ENCODE measurements around the gene TMEM107.

TMEM107 gene

DNA sequence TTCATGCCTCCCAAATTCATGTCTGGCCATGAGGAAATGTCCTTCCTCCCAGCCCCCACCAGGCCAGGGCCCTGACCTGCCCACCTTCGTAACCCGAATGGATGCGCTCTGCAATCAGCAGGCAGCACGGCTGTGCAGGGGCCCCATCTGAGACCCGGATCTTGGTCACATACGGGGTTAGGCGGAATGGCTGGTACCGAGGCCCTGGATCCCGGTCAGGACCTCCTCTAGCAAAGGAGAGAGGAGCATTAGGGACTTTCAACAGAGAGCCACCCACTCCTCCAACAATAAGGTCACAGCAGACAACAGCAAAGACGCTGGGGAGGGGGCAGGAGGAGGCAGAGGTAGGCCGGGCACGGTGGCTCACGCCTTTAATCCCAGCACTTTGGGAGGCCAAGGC lies 27.6 kb downstream of the TMEM107 start:
- no peak for DNase-seq

DNA sequence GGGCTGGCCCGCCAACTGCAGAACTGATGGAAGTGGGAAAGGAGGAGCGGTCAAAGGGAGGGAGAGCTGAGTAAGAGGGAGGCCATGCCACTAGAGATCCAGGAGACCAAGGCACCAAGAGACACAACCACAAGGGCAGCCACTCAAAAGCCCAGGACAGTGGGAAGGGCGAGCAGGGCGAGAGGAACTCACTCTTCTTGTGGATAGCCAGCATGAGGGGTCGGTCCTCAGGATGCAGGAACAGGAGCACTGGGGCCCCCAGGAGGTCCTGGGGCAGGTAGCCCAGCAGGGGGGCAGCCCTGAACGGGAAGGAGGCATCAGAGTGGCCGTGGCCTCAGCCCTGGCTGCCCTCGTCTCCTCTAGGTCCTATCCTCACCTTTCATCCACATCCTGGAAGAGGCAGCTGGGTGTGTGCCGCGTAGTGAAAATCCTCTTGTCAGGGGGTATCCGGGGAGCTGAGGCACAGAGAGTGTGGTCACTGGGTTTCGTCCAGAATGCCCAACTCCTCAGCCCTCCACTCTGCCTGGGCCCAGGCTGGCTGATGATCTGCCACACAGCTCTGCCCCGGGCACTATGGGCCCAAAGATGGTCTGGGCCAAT lies 28.3 kb downstream of the TMEM107 start:
- DNase-seq: no peak

DNA sequence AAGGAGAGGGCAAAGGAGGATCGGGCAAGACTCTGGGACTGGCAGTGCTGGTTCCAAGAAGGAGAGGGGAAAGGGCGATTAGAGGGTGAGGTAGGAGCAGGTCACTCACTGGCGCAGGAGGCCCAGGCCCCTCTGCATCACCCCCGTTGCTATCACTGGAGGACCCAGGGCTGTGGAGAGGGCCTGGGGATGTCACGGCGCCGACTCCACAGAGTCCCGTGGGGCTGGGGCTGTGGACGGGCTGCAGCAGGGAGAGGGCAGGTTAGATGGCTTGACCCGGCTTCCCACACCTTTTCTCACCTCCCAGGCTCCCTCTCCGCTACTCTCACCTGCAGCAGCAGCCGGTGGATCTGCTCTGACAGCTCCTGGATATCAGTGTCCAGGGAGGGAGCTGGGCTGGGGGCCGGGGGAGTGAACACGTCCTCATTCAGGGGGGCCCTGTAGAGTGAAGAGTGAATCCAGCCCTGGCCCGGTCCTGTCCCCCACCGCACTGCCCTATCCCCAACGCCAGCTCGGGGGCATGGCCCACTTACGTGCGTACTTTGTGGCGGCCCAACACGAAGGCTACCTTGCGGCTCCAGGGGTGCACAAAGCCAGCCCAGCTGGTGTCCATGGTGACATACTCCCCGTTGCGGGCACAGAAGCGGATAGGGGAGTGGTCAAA lies 28.9 kb downstream of the TMEM107 start:
- DNase-seq: no peak

DNA sequence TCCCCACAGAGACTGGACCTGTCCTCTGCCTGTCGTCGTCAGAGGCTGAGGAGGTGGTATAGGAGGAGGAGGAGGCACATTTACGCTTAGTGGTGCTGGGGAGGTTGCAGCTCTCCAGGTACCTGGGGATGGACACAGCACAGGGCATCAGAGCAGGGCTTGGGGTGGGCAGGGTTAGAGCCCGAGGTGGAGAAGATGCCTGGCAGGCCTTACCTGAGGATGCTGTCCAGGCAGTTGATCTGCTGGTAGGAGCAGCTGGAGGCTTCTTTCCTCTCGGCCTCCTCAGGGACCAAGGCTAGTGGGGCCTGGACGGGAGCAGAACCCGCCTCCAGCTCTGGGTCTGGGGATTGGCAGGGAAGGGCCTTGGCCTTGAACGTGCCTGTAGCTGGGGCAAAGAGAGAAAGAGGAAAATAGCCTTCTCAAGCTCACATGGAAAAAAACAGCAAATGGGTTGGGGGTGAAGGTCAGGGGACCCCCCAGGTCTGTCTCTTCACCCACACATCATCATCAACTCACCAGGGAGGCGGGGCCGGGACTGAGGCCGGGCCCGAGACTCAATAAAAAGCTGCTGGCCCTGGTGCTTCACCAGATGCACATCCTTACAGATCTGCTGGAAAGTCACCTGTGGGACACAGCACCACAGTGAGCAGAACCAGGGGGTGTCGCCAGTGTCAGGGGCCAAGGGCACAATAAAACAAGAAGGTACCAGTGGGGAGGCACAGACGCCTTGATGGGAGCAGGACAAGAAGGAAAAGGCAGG lies 29.6 kb downstream of the TMEM107 start:
- no peak for DNase-seq

DNA sequence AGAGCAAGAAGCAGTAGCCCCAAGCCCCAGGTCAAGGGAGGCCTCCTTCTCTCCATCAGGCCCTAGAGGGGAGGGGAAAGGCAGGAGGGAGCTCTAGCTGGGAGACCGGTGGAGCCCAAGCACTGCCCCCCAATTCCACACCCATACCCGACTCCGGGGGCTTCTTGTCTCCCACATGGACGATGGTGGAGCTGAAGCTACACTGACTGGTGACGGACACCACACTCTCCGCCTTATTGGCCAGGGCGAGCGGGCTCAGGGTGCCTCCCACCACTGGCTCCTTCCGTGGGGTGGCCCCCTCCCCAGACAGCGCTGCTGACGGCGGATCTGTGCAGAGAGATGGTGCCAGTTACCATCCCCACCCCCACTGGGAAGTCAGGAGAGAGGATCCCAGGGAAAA lies 30.4 kb downstream of the TMEM107 start:
- no peak for DNase-seq

DNA sequence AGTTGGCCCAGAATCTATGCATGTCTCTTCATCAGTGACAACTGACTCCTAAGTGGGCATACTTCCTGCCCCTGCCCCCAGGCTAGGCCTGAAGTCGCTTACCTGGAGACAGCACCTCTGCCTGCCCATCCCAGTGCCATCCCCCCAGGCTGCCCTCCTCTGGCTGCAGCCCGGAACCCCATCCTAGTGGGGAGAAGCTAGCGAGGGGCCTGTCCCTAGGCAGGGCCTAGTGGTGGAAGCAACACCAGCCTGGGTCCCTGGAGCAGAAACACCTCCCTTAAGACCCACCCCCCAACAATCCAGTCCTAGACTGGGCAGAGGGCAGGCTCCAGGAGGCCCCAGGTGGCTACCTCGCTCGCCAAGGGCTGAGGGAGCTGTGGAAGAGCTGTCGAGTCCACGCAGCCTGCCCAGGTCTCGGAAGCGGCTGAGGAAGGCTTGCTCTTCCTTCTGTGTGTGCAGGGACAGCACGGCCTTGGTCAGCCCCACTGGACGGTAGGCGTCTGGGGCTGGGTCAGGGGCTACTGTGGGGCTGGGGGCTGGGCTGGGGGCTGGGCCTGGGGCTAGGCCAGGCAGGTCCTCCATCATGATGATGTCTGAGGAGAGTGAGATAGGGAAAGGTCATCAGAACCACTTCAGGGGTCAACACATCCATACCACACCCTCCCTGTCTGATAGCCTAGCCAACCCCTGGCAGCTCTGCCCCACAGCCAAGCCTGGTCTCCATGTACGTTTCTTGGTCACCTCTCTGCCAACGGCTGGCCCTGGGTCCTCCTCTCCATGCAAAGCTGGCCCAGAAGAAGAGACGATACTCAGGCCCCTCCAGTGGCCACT lies 31.6 kb downstream of the TMEM107 start:
- no peak for DNase-seq

DNA sequence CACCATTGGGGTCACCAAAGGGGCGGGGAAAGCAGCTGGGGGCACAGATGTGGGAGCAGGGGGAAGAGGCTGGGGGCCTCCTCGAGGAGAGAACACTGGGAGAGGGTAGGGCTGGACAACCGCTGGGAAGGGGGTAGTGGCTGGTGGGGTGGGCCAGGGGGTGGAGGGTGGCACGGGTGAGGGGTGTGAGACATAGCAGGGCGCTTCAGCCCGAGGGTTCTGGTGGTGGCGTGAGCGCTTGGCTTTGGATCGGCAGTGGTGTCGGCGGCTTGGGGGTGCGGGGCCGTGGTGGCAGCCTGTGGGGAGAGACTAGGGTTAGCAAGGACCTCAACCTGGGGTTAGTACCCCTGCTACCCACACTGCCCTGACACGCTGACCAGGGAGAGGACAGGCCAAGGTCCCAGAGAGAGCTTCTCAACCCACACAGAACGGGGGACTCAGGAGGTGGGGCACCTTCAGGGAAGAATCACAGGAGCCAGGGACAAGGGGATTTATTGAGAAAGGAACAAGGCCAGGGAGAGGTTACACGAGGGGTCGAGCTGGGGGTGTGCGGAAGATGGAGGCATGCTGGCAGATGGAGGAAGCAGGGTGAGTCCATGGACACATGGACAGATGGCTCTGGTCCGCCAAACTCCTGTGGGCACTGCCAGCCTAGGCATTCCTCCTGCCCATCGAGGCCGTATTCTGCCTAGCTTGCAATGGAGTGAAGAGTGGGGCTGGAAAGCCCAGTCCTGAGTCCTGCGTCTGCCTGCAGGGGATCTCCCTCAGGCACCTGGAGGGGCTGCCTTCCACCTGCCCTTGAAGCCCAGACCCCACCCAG lies 32.4 kb downstream of the TMEM107 start:
- no peak for DNase-seq

DNA sequence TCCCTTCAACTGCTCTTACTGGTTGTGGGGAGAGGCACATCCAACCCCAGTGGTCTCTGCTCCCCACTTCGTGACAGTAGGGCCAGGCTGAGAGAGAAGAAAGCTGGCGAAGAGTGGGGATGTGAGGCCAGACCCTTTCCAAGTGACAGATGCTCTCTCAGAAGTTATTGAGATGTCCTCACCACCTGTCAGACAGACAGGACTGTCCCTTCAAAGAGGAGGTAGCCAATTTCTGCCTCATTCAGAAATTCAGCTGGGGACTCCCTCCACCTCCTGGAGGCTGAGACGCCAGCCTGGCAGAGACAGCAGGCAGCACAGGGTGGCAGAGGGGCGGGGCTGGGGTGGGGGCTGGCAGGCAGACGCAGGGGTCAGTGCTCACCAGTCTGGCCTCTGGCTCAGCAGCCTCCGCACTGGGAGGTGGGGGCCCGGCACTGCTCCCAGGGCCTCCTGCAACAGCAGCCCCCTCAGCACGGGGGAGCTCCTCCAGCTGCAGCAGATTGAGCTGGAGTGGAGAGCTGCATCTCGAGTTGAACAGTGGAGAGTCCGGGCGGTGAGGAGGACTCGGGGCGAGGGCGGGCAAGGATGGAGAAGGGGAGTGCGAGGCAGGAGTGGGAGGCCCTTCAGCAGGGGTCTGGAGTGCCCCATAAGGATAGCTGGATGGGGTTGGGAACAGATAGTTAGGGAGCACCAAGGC lies 33.1 kb downstream of the TMEM107 start:
- DNase-seq: no peak

DNA sequence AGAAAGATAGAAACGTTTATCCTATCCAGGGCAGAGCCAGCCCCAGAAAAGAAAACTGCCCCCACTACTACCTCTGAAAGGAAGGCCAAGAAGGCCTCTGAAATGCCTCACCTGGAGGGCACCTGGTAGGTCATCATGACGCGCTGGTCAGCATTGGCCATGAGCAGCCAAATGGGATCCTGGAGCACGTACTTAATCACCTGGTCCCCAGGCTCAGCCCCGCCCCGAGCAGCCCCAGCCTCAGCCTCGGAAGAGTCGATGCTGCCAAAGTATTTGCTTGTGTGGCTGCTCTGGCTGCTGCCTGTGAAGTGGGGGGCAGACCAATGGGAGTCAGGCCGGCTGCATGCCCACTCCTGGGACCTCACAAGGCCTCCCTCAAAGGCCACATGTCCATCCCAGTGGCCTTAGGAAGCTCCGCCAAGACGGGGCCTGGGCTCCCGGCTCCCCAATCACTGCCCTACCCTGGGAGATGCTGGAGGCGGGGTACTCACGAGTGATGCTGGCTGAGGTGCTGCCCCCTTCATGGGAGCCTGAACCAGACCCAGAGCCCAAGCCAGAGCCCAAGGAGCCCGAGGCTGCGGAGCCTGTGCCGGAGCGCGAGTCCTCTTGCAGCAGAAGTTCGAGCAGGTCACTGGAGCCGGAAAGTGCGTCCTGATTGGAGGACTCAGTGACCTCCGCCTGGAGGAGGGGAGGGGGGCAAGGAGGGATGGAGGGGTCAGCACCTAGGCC lies 33.9 kb downstream of the TMEM107 start:
- no peak for DNase-seq

DNA sequence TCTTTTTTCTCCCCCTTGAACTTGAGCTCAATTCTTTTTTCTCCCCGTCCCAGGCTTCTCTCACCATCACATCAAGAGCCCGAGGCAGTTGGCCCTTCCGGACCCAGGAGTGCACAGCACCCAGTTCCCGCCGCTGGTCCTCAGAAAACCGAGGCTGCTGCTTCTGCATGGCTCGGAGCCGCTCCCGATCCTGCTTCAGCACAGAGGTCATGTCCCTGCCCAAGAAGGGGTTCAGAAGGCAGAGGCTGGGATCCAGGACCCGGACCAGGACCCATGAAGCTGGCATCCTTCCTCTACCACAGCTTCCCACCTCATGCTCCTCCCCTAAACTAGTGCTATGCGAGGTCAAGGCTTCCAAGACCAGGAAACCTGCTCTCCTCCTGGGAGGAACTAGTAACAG lies 34.4 kb downstream of the TMEM107 start:
- no peak for DNase-seq

DNA sequence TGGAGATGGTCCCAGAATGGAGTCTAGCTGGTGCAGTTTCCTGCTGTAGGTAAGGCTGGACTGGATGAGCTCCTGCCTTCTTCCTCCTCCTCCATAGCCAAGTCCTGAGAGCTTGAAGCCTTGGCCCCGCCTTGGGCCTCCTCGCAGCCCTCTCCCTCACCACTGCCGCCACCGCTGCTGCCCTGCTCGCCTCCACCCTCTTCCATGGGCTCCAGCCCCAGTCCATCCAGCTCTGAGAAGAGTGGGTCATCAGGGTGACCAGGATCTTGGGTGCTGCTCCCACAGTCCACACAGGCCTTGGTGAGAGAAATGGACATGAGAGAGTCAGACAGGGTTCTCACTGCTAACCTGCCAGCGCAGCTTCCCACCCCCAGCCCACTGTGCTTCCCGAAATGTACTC lies 35.1 kb downstream of the TMEM107 start:
- DNase-seq: no peak

DNA sequence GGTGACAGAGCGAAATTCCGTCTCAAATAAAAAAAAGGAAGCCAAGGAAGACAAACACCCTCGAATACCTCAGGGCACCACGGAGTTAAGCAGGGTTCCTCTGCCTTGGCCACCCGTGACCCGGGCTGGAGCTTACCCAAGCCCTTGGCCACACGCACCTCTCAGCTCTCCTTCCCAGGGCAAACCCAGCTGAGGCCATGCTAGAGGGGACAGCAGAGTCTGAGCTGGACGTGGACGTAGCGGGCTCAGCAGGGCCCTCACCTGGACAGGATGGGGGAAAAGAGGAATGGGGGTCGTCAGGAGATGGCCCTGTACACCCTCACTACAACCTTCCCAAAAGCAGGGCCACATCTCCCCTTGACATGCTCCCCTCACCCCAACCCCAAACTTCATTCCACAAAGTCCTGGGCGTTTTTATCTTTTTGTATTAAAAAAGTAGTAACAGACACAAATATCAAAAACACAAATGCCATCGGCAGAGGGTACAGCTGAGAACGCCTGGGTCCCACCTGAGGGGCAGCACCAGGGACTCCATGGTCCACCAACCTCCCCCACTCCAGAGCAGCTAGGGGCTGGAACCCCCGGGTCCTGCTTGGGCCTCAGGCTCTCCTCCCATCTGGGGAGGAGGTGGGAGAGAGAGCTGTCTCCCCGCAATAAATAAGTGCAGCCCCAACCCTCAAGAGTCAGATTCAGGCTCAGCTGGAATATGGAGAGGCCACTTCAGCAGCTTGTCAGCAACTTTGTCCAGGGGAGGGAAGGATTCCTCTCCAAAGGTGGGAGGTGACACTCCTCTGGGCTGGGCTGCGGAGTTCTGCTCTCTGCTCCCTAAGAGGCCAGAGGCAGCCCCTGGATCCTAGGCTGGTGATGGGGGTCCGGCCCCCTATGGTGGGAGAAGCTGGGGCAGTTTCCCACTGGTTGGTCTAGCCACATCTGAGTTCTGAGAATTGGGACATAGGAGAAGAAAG lies 35.8 kb downstream of the TMEM107 start:
- no peak for DNase-seq

DNA sequence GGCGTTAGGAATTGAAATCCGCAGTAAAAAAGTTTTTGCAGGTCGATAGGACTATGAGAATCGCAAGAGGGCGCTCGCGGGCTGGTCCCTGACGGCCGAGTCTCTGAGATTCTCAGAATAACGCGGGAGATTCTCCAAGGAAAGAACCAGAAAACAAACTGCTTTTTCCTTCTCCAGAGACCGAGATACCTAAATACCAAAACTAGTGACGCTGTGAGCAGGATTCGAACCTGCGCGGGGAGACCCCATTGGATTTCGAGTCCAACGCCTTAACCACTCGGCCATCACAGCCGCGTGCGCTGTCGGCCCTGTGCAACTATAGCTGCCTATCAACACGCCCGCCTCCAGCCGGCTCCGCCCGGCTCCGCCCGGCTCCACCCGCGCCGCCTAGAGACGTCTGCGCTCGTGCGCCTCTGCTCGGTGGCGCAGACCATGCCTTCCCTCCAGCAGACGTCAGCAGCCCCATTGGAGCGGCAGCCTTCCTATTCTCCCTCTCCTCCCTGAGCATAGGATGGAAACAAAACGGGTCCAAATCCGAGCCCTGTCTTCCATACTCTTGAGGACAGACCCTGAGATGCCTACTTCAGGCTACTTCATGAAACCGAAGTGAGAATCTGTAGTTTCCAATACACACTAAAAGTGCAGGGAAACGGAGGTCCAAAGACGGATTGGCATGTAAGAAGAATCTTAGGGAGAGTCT lies 37.4 kb downstream of the TMEM107 start:
- peak; percentile 85 for DNase-seq

DNA sequence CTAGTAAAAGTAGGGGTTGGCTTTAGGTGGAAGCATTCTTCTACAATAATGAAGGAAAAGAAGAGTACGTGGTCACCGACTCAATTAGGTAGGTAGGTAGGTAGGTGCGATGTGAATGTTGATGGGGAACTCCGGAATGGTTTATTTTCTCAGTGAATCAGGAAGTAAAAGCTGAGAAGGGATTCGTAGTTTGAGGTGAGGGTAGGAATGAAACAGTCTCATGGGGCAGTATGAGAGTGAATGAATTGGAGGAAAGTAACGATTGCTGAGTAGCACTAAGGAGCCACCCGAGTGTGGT lies 37.9 kb downstream of the TMEM107 start:
- DNase-seq: no peak

DNA sequence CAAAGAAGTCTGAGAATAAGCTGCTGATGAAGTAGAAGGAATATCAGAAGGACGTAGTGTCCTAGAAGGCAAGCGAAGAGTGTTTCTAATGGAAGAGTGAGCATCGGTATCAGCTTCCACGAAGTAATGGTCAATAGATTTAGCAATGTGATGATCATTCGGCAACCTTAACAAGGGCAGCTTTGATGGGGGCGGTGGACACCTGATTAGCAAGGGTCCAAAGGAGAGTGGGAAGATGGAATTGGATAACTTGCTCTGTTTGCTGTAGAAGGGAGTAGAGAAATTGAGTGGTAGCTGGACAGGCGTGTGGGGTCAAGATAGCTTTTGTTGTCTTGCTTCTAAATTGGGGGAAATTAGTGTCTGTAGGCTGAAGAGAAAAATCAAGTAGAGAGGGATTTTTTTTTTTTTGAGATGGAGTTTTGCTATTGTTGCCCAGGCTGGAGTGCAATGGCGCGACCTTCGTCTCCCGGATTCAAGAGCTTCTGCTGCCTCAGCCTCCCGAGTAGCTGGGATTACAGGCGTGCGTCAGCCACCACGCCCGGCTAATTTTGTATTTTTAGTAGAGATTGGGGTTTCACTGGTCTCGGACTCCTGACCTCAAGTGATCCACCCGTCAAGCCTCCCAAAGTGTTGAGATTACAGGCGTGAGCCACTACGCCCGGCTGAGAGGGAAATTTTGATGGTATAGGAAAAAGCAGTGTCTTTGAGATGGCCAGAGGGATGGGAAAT lies 38.4 kb downstream of the TMEM107 start:
- no peak for DNase-seq

DNA sequence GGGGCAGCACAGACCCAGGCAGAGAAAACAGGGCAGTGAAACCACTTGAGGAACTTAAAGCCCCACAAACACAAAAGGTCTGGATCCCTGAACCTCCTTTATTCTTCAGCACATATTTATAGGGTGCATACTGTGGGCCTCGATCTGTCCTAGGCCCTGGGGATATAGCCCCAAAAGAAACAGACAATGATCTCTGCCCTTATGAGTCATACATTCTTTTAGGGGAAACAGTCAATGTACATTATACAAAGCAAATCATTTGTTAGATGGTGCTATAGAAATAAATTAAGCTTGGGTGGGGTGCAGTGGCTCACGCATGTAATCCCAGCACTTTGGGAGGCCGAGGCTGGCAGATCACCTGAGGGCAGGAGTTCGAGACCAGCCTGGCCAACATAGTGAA lies 42.2 kb downstream of the TMEM107 start:
- DNase-seq: no peak

DNA sequence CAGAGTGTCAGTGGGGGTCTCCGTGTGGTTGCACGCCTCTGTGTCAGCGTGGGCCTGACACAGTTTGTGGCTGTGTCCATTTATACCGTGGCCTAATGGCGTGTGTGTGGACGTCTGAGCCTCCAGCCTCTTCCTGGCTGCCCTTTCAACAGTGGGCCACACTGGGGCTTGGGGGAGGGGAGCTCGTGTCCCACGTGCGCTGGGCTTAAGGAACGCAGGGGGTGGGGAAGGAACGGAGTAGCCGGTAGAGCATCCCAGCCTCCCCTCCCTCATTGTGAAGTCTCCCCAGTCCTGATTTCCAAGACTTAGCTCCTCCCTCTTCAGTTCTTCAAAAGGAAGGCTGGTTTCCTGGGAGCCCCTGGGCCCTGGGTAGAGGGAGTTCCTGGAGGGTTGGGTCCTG lies 42.8 kb downstream of the TMEM107 start:
- DNase-seq: no peak

DNA sequence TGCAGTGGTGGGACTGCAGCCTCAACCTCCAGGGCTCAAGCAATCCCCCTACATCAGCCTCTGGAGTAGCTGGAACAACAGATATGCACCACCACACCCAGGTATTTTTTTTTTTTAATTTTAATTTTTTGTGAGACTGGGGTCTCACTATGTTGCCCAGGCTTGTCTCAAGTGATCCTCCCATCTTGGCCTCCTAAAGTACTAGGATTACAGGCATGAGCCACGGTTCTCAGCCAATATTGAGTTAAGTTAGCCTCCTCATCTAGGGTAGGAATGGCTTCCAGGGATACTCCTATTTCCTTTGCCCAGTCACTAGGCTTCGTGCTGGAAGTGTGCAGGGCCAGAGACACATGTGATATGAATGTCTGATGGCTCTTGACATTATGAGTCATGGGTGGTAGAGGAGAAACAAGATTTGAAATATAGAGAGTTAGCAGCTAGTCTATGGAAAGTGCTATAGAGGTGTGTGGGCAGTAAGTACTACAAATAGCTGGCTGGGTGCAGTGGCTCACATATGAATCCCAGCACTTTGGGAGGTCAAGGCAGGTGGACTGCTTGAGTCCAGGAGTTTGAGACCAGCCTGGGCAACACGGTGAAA lies 44.2 kb downstream of the TMEM107 start:
- DNase-seq: no peak

Measured in COR-L47 (cell line).